ENCODE results near the gene ALG12.

The ALG12 gene

DNA sequence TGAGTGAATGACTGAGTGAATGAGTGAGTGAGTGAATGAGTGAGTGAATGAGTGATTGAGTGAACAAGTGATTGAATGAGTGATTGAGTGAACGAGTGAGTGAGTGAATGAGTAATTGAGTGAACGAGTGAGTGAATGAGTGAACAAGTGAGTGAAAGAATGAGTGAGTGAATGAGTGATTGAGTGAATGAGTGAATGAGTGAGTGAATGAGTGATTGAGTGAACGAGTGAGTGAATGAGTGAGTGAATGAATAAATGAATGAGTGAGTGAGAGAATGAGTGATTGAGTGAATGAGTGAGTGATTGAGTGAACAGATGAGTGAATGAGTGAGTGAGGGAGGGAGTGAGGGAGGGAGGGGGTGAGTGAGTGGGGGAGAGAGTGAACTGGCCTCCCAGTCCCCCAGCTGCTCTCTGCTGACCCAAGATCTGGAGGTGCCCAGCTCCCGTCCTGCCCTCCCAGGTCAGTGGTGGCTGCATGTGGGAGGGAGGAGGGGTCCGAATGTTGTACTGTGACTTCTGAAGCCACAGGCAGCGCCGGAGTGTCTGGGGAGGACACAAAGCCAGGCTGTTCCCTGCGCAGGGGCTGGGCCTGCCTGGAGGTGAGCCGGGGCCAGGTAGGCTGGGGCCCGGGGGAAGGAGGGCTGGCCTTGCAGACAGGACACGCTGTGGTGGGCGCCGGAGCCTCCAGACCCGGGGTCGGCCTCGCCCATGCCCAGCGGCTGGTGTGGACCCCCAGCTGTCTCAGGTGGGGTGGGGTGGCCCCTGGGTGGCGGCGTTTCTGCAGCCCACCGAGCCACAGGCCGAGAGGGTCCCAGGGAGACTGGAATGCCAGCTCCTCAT is 24.5 kb upstream of the ALG12 start:
- Mint-ChIP-seq H3K9me3 (no peaks in the 10 kb centered on the region), H3K36me3 (ENCODE audit: low read depth) (no peaks in the 10 kb centered on the region), H3K27me3 (no peaks in the 10 kb centered on the region), H3K27ac (no peak overlapping the region), H3K4me1 (ENCODE audit: low read depth) (peaks cover 6% of the 10 kb centered on the region), H3K4me3 (no peak overlapping the region)

DNA sequence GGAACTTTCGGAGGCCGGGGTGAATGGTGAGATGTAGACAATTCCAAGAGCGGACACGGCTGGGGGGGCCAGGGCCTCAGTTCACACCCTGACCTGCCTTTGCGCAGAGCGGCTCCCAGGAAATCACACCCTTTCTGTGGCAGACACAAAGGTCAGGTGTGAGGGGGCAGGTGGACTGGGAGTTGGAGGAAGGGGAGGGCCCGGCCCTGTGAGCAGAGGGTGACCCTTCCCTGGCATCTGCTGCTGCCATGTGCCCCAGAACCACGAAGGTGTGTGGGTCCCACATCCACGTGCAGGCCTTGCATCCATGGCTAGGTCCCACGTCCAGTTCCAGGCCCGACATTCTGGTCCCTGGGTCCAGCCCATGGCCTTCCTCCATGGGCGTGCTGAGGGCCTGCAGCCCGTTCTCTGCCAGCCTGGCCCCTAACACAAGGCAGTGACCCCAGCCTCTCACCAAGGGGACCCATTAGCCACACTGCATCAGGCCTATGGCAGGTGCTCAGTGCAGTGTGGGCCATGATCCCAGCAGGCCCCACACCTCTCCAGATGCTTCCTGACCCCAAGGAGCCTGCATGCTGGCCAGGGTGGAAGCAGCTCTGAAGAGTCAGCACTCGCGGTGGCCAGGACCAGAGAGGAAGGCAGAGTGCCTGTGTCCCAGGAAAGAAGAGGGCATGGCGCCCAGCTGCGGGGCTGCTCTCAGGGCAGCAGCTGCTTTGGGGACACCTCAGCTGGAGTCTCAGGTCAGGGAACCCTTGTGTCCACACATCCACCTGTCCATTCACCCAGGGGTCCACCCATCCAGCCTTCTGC is 23.5 kb upstream of the ALG12 start:
- Mint-ChIP-seq H3K4me3 (no peak overlapping the region), H3K9me3 (no peaks in the 10 kb centered on the region), H3K4me1 (ENCODE audit: low read depth) (peaks cover 13% of the 10 kb centered on the region), H3K27me3 (no peaks in the 10 kb centered on the region), H3K27ac (no peak overlapping the region), H3K36me3 (ENCODE audit: low read depth) (no peaks in the 10 kb centered on the region)

DNA sequence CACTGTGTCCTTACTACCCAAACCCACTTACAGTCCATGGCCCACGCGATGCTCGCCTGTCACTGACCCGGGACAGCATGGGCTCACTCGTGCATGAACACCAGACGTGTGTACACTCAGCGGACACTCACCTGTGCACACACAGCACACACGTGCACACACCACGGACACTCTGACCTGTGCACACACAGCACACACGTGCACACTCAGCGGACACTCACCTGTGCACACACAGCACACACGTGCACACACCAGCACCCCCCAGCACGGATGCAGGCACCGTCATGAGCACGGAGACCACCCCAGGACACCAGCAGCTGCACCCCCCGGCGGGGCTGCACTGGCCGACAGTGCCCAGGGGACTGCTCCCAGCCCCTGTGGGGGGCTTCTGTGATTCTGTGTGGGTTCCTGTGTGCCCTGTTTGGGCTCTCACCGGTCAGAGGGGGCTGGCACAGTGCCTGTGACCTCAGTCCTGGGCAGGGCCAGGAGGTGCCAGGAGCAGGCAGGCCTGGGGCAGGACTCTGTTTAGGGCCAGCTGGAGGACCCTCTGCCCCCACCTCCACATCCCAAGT is 20.4 kb upstream of the ALG12 start:
- no peaks in the 10 kb centered on the region for H3K9me3 Mint-ChIP-seq
- H3K27me3 Mint-ChIP-seq = no peaks in the 10 kb centered on the region
- H3K4me3 Mint-ChIP-seq = no peak overlapping the region
- no peaks in the 10 kb centered on the region for H3K36me3 Mint-ChIP-seq (ENCODE audit: low read depth)
- peaks cover 13% of the 10 kb centered on the region for H3K4me1 Mint-ChIP-seq (ENCODE audit: low read depth)
- H3K27ac Mint-ChIP-seq = no peak overlapping the region

DNA sequence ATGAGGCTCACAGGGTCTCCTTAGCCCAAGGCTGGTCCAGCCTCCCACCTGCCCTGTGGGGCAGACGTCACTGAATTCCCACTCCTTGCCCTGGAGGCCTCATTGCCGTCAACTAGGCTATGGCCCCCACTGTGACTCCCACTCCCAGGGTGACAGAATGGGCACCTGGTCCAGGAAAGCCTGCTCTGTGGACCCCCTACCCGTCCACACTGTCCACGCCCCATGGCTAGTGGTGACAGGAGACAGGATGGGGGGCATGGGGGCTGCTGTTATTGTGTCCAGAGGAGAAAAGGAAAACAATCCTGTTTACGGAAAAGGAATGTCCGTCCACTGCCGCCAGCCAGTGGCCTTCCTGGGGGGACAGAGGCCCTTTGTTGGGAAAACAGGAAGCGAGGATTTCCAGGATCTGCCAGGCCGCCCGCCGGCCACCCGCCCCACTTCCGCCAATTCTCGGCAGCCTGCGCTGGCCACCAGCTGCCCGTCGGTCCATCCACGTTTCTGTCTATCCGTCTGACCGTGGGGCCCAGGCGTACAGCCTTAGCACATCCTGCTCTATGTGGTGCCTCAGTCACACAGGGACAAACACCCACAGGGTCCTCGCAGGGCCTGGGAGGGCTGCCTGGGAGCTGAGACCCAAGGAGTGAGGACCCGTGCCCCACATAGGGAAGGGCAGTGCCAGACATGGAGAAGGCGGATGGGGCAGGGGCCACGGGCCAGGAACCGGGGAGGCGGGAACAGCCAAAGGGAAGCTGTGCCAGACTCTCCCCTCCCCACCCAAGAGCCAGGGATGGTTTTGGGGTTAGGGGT is 19.7 kb upstream of the ALG12 start:
- Mint-ChIP-seq H3K27ac (no peak overlapping the region), H3K36me3 (ENCODE audit: low read depth) (no peaks in the 10 kb centered on the region), H3K4me3 (no peak overlapping the region), H3K27me3 (no peaks in the 10 kb centered on the region), H3K4me1 (ENCODE audit: low read depth) (peaks cover 19% of the 10 kb centered on the region), H3K9me3 (no peaks in the 10 kb centered on the region)

DNA sequence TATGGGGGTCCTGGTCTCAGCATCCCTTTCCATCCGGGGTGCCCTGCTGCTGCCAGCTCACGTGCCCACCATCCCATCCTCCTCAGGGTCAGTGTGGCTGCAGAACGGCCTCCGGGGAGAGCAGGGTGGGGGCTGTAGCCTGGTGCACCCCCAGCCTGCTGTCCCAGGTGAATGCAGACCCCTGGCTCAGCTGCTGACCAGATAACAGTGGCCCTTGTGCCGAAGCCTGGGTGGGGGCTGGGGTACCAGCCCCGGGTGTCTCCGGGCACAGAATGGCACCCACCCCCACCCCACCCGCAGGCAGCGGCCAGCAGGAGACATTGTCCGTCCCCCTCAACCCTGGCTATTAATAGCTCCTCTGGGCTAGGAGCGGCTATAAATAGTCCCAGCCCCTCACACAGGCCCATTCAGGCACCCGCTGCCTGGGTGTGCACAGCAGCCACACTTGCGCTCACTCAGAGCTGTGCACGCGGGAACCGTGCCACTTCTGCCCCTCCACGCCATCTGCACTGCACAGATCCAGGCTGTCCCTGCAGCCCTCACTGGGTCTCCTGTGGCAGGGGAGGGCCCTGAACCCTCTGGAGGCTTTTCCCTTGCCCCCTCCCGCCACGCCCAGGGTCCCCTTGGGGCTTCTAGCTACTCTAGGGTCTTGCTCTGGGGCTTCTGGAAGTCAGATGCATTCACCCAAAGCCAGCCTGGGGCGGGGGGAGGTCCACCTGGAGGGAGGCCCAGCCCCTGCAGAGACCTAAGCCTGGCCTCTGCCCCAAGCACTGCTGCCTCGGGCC is 18.9 kb upstream of the ALG12 start:
- no peaks in the 10 kb centered on the region for H3K27me3 Mint-ChIP-seq
- peak overlapping the region; percentile 66 for H3K4me3 Mint-ChIP-seq
- H3K27ac Mint-ChIP-seq = peak overlapping the region; percentile 83
- no peaks in the 10 kb centered on the region for H3K36me3 Mint-ChIP-seq (ENCODE audit: low read depth)
- H3K9me3 Mint-ChIP-seq = no peaks in the 10 kb centered on the region
- H3K4me1 Mint-ChIP-seq (ENCODE audit: low read depth) = peaks cover 23% of the 10 kb centered on the region

DNA sequence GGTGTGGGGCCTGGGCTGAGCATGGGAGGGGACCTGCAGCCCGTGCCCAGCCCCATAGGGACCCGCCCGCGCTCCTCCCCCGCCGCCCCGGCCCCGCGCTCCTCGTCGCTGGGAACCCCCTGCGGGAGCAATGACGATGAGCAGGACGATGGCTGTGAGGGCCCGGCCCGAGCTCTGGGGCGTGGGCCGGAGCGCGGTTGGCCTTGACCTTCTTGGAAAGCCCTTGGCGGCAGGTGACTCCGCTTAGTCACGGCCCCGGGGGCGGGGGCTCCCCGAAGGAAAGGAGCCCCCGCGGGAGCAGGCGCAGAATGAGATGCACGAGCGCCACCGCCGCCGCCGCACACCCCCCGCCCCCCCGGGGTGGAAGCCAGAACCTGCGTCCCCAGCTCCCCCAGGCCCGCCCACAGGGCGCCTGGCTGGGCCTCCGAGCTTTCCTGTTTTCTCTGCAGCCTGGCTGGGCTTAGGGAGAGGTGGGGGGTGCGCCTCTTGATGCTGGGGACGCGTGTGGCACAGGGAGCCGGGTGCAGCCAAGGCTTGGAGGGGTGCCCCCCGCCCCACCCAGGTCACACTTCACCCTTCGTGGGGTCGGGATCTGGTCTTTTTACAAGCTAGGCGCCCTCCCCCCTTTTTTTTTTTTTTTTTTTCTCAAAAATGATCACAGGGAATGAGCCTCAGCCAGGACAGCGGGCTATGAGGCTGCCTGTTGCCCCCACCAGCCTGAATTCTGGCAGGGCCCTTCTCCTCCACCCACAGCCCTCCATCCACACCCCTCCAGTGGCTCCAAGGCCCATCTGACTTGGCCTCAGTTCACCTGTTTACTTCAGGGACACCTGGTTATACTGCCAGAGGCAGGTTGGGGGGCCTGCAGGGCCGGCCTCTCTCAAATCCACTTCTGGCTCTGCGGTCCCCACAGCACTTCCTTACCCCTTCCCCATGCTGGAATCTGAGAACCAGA is 18.1 kb upstream of the ALG12 start:
- Mint-ChIP-seq H3K9me3 (no peaks in the 10 kb centered on the region), H3K4me1 (ENCODE audit: low read depth) (peaks cover 28% of the 10 kb centered on the region), H3K36me3 (ENCODE audit: low read depth) (no peaks in the 10 kb centered on the region), H3K27me3 (no peaks in the 10 kb centered on the region), H3K4me3 (peak overlapping the region; percentile 66), H3K27ac (peak overlapping the region; percentile 83)

DNA sequence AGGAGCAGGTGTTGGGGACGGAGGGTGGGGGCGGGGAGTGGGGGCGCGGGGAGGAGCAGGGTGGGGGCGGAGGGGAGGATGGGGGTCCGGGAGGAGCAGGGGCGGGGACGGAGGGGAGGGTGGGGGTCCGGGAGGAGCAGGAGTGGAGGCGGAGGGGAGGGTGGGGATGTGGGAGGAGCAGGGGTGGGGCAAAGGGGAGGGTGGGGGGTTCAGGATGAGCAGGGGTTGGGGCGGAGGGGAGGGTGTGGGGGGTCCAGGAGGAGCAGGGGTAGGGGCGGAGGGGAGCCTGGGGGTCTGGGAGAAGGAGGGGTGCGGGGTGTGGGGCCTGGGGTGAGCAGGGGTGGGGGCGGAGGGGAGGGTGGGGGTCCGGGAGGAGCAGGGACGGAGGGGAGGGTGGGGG is 17.3 kb upstream of the ALG12 start:
- H3K27me3 Mint-ChIP-seq = no peaks in the 10 kb centered on the region
- peaks cover 36% of the 10 kb centered on the region for H3K4me1 Mint-ChIP-seq (ENCODE audit: low read depth)
- no peaks in the 10 kb centered on the region for H3K36me3 Mint-ChIP-seq (ENCODE audit: low read depth)
- H3K9me3 Mint-ChIP-seq = no peaks in the 10 kb centered on the region
- H3K4me3 Mint-ChIP-seq = no peak overlapping the region
- no peak overlapping the region for H3K27ac Mint-ChIP-seq

DNA sequence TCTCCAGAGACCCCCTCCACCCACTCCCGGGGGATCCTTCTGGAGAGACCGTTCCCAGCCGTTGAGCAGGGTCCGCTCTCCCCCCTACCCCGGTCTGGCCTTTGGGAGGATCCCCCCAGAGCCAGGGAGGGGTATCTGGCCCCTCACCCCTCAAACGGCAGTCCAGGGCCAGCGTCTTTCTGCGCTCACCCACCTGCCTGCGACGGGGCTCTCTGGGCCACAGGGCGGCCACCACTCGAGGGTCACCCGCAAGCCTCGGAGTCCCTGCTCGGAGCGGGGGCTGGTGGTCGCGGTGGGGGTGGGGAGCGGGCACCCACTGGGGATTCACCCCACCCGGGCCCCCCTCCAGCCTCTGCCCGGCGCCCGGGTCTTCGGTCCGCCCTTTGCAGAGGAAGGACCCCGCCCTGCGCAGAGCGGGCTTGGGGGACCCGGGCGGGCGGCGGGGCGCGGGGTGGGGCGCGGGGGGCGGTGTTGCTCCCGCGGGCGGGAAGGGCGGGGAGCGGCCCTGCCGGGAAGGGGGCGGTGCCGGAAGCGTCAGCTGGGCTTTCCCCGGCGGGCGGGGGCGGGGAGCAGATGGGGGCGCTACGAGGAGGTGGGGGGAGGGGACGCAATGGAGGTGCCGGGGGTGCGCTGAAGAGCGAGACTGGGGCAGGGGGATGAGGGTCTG is 16.8 kb upstream of the ALG12 start:
- H3K27ac Mint-ChIP-seq = no peak overlapping the region

DNA sequence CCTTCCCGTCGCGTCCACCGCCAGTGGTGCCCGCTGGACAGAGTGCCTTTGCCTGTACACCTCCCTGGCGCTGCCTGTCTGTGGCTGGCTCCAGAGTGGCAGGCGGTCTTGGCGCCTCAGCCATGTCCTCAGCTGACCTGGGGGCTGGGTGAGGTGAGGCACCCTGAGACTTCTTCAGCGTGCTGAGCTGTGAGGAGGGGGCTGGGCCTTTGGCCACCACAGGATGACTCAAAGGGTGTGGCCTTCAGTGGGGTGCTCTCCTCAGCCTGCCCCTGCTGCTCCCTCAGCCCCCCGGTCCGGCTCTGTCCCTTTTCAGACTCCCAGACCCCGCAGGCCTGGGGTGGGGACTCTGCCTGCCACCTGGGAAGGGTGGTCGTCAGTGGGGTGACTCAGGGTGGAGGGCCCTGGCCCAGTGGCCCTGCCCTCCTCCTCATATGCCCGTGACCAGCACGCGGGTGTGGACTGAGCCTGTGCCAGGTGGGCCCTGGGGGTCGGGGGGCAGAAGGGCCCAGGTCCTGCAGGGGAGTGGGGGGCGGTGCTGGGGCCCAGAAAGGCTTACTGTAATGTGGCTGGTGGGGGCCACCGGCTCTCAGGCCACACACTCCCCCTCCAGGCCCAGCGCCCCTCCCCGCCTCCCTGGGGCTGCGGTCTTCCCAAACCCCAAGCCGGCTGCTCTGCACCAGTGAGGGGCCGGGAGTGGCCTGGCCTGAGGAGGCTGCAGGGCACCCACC is 16.1 kb upstream of the ALG12 start:
- H3K27ac Mint-ChIP-seq = no peak overlapping the region
- peaks cover 44% of the 10 kb centered on the region for H3K4me1 Mint-ChIP-seq (ENCODE audit: low read depth)
- H3K9me3 Mint-ChIP-seq = no peaks in the 10 kb centered on the region
- no peaks in the 10 kb centered on the region for H3K36me3 Mint-ChIP-seq (ENCODE audit: low read depth)
- H3K4me3 Mint-ChIP-seq = peak overlapping the region; percentile 63
- H3K27me3 Mint-ChIP-seq = no peaks in the 10 kb centered on the region

More for the DNA sequence above, 16.8 kb upstream of the ALG12 start:
- H3K4me1 Mint-ChIP-seq (ENCODE audit: low read depth) = peaks cover 41% of the 10 kb centered on the region
- no peaks in the 10 kb centered on the region for H3K36me3 Mint-ChIP-seq (ENCODE audit: low read depth)
- H3K4me3 Mint-ChIP-seq = peak overlapping the region; percentile 53
- no peaks in the 10 kb centered on the region for H3K9me3 Mint-ChIP-seq
- no peaks in the 10 kb centered on the region for H3K27me3 Mint-ChIP-seq

DNA sequence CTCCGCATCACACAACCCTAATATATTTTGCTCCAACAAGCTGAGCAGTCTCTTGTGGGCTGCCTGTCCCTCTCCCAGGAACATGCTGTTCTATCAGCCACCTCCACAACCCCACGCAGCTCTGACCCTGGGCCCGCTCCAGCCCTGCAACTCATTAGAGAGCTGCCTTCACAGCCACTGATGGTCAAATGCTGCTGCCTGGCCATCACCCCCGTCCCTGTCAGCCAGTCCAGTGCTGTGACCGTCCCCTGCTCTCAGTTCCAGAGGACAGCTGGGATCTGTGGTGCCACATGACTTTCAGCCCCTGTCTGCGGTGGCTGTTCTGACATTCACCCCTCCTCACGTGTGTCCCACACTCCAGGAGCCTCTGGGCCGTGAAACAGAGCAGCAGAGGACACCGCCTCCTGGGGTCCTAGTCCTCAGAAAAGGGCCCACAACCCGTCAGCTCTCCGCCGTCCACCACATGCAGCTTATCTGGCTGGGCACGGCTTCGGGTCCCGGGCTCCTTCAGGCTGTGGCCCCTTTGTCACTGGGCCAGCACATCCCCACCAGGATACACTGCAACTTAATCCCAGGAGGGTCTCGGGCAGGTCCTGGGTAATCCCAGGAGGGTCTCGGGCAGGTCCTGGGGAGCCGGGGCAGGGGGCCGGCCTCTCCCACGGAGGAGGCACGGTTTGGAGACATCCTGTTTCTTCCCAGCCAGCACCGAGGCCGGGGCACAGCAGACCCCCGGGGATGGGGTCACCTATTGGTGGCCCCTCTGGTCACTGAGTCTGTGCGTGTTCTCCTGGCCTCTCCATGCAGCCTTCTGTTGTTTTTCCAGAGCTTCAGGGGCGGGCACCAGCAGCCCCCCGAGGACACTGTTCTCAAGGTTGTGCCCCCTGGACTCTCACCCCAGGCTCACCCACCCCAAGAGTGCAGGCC is 15.3 kb upstream of the ALG12 start:
- Mint-ChIP-seq H3K4me3 (peak overlapping the region; percentile 63), H3K9me3 (no peaks in the 10 kb centered on the region), H3K36me3 (ENCODE audit: low read depth) (no peaks in the 10 kb centered on the region), H3K27ac (peak overlapping the region; percentile 66), H3K4me1 (ENCODE audit: low read depth) (peaks cover 44% of the 10 kb centered on the region), H3K27me3 (no peaks in the 10 kb centered on the region)

DNA sequence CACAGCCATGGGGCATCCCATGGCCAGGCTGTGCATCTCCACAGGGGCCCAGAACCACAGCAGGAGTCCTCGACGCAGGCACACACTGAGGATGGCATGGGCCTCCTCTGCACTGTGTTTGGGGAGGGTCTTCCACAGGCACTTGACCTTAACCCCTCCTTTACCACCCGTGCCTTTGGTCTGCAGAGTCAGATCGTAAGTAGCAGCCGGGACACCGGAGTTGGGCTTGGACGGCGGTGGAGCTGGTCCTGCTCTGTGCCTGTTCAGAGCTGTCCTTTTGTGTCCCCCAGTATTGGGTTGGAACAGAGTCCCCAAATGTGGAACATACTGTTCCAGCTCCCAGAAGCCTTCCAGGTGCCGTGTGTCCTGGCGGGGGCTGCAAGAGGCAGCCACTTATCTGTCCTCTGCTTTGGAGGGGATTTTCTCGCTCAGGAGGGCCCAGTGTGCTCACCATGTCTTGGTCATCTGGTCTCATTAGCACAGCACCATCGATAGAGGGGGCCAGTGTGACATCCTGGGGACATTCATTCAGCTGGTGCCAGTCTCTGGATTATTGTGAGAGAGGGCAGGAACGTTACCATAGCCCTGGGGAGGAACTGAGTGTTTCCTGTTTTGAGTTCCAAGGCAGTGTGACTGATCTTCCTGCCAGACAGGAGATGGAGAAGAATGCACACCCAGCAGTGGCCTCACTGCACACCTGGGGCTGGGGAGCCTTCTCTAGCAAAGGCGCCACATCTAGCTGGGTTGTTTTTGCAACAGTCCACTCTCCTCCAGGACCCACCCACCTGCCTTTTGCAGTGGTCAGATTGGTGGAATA is 12.6 kb upstream of the ALG12 start:
- peak overlapping the region; percentile 69 for H3K27ac Mint-ChIP-seq
- H3K9me3 Mint-ChIP-seq = no peaks in the 10 kb centered on the region
- no peaks in the 10 kb centered on the region for H3K27me3 Mint-ChIP-seq
- H3K4me1 Mint-ChIP-seq (ENCODE audit: low read depth) = peaks cover 47% of the 10 kb centered on the region
- H3K4me3 Mint-ChIP-seq = no peak overlapping the region
- H3K36me3 Mint-ChIP-seq (ENCODE audit: low read depth) = peaks cover 6% of the 10 kb centered on the region

All from stimulated activated naive CD8-positive, alpha-beta T cell treated with anti-CD3 and anti-CD28 coated beads, Interleukin-15, Interleukin-2, amounts not matched to agents 100 ng/mL and 50 ng/mL, for 24 hours (primary cell).